Neural cell (in vitro differentiated cells): Measurements from ENCODE around the gene HYLS1. TPM values are rescaled to one million over a fixed set of nuclear protein-coding genes. Genes with fewer than 3 reads are reported as not detected.

Experiments
- H2AFZ ChIP-seq: fragments of 200-600, 300-800 bp; sonication (generic), shearing (Covaris generic); 2 replicates; pipeline ENCODE4 v1.6.0; 2014; ENCODE audit warnings: low read depth, mild to moderate bottlenecking, antibody characterized with exemption, low read length, moderate library complexity
- H3F3A ChIP-seq: fragments of 200-600 bp; shearing (Covaris generic); 2 replicates; pipeline ENCODE4 v1.6.1; 2016; ENCODE audit warnings: mild to moderate bottlenecking, moderate library complexity, mixed read lengths, antibody characterized with exemption, low read length; ENCODE audit not compliant: insufficient read depth, poor library complexity, severe bottlenecking
- H3K27ac ChIP-seq: fragments of 200-600, 300-800 bp; sonication (generic), shearing (Covaris generic); 2 replicates; pipeline ENCODE4 v1.5.1; 2014; ENCODE audit warnings: mild to moderate bottlenecking, low read length, moderate library complexity
- H3K27me3 ChIP-seq: fragments of 300-800, 200-600 bp; sonication (generic), shearing (Covaris generic); 2 replicates; pipeline ENCODE4 v1.6.0; 2014; ENCODE audit warnings: mild to moderate bottlenecking, low read depth, low read length, moderate library complexity; ENCODE audit not compliant: insufficient read depth
- H3K36me3 ChIP-seq: fragments of 300-800, 200-600 bp; sonication (generic), shearing (Covaris generic); 2 replicates; pipeline ENCODE4 v1.5.1; 2014; ENCODE audit warnings: mild to moderate bottlenecking, antibody characterized with exemption, low read length, moderate library complexity; ENCODE audit not compliant: insufficient read depth
- H3K4me2 ChIP-seq: fragments of 300-800, 200-600 bp; sonication (generic), shearing (Covaris generic); 2 replicates; pipeline ENCODE4 v1.6.0; 2014; ENCODE audit warnings: mild to moderate bottlenecking, low read length
- H3K4me3 ChIP-seq: fragments of 300-800, 200-600 bp; sonication (generic), shearing (Covaris generic); 2 replicates; pipeline ENCODE4 v1.5.1; 2014; ENCODE audit warnings: mild to moderate bottlenecking, low read length, moderate library complexity
- H3K79me2 ChIP-seq: fragments of 200-600 bp; shearing (Covaris generic); replicated peaks from 2 replicates; pipeline ENCODE4 v1.6.0; 2014; ENCODE audit warnings: mild to moderate bottlenecking, low read length, moderate library complexity; ENCODE audit not compliant: insufficient read depth
- H3K9ac ChIP-seq: fragments of 300-800, 200-600 bp; sonication (generic), shearing (Covaris generic); 2 replicates; pipeline ENCODE4 v1.6.1; 2016; ENCODE audit warnings: mild to moderate bottlenecking, low read length, mixed read lengths
- H3K9me2 ChIP-seq: fragments of 200-600 bp; shearing (Covaris generic); 2 replicates; pipeline ENCODE4 v1.6.1; 2016; ENCODE audit warnings: mild to moderate bottlenecking, low read length, mixed read lengths; ENCODE audit not compliant: insufficient read depth
- H3K9me3 ChIP-seq: fragments of 200-600, 300-800 bp; sonication (generic), shearing (Covaris generic); 2 replicates; pipeline ENCODE4 v1.6.1; 2016; ENCODE audit warnings: mild to moderate bottlenecking, mixed run types, low read length, moderate library complexity, mixed read lengths
- H4K20me1 ChIP-seq: fragments of 200-600 bp; shearing (Covaris generic); 2 replicates; pipeline ENCODE4 v1.6.1; 2016; ENCODE audit warnings: mild to moderate bottlenecking, mixed run types; ENCODE audit not compliant: insufficient read depth
- EP300 ChIP-seq: fragments of 450-650 bp; conservative IDR thresholded peaks from 2 replicates; pipeline ENCODE4 v1.6.1; 2014; ENCODE audit warnings: antibody characterized with exemption, mild to moderate bottlenecking, moderate library complexity; ENCODE audit not compliant: poor library complexity, severe bottlenecking
- EZH2 ChIP-seq: fragments of 200-600, 300-800 bp; shearing (Covaris generic), sonication (generic); IDR thresholded peaks from 2 replicates; pipeline ENCODE4 v1.6.1; 2014; ENCODE audit warnings: antibody characterized with exemption, low read length, borderline replicate concordance, mild to moderate bottlenecking; ENCODE audit not compliant: insufficient read depth, poor library complexity, severe bottlenecking
- MXI1 ChIP-seq: fragments of 450-650 bp; conservative IDR thresholded peaks from 2 replicates; pipeline ENCODE4 v1.6.1; 2014; ENCODE audit warnings: antibody characterized with exemption, mild to moderate bottlenecking; ENCODE audit not compliant: poor library complexity, severe bottlenecking
- POLR2AphosphoS5 ChIP-seq: IDR thresholded peaks from 2 replicates; pipeline ENCODE4 v1.6.1; 2012
- RAD21 ChIP-seq: fragments of 450-650 bp; conservative IDR thresholded peaks from 2 replicates; pipeline ENCODE4 v1.6.1; 2014; ENCODE audit warnings: antibody characterized with exemption, mild to moderate bottlenecking, moderate library complexity
- SMC3 ChIP-seq: fragments of 450-650 bp; conservative IDR thresholded peaks from 2 replicates; pipeline ENCODE4 v1.6.1; 2014; ENCODE audit warnings: antibody characterized with exemption, mild to moderate bottlenecking, moderate library complexity; ENCODE audit not compliant: poor library complexity
- TAF1 ChIP-seq: IDR thresholded peaks from 2 replicates; pipeline ENCODE4 v1.6.1; 2012; ENCODE audit warnings: low read depth
- polyA plus RNA-seq: library from polyadenylated mRNA; depleted of rRNA; stranded (reverse); fragments of >200 nt; gene quantifications from 2 replicates; pipeline ENCODE4 v1.2.3, GENCODE V29; 2014
- TF ChIP-seq, protein P1 (sequence below): fragments of 450-650 bp; IDR thresholded peaks from 2 replicates; pipeline ENCODE4 v1.5.1; 2014; ENCODE audit warnings: antibody characterized with exemption, mild to moderate bottlenecking, moderate library complexity; ENCODE audit not compliant: poor library complexity, severe bottlenecking
- TF ChIP-seq, protein P2 (sequence below): IDR thresholded peaks from 2 replicates; pipeline ENCODE4 v1.6.1; 2012; ENCODE audit warnings: borderline replicate concordance

The HYLS1 gene
- polyA plus RNA-seq, 1 donor from 2014 or later, result 6.0 TPM

DNA sequence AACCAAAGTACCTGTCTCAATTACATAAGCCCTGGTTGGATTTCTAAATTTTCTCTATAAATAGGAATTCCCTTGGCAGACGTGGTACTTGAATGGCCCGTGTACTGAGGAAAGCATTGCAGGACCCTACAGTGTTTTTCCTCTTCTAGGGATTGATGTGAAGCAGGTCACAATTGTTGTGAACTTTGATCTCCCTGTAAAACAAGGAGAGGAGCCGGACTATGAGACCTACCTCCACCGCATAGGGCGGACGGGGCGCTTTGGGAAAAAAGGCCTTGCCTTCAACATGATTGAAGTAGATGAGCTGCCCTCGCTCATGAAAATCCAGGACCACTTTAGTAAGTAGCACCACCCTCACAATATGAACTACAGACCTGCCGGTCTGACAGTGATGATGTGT is 33.6 kb downstream of the HYLS1 start:
- Histone ChIP-seq H3K27ac (no peak overlapping the region), H3K9me3 (no peaks in the 10 kb centered on the region)
- no peak for TF ChIP-seq SMC3
- TF ChIP-seq POLR2AphosphoS5, result no peak
- TF ChIP-seq, protein P1, sequence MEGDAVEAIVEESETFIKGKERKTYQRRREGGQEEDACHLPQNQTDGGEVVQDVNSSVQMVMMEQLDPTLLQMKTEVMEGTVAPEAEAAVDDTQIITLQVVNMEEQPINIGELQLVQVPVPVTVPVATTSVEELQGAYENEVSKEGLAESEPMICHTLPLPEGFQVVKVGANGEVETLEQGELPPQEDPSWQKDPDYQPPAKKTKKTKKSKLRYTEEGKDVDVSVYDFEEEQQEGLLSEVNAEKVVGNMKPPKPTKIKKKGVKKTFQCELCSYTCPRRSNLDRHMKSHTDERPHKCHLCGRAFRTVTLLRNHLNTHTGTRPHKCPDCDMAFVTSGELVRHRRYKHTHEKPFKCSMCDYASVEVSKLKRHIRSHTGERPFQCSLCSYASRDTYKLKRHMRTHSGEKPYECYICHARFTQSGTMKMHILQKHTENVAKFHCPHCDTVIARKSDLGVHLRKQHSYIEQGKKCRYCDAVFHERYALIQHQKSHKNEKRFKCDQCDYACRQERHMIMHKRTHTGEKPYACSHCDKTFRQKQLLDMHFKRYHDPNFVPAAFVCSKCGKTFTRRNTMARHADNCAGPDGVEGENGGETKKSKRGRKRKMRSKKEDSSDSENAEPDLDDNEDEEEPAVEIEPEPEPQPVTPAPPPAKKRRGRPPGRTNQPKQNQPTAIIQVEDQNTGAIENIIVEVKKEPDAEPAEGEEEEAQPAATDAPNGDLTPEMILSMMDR, result no peak
- no peak for TF ChIP-seq TAF1
- TF ChIP-seq RAD21, result no peak
- no peak for TF ChIP-seq EP300
- TF ChIP-seq MXI1, result no peak
- TF ChIP-seq, protein P2, sequence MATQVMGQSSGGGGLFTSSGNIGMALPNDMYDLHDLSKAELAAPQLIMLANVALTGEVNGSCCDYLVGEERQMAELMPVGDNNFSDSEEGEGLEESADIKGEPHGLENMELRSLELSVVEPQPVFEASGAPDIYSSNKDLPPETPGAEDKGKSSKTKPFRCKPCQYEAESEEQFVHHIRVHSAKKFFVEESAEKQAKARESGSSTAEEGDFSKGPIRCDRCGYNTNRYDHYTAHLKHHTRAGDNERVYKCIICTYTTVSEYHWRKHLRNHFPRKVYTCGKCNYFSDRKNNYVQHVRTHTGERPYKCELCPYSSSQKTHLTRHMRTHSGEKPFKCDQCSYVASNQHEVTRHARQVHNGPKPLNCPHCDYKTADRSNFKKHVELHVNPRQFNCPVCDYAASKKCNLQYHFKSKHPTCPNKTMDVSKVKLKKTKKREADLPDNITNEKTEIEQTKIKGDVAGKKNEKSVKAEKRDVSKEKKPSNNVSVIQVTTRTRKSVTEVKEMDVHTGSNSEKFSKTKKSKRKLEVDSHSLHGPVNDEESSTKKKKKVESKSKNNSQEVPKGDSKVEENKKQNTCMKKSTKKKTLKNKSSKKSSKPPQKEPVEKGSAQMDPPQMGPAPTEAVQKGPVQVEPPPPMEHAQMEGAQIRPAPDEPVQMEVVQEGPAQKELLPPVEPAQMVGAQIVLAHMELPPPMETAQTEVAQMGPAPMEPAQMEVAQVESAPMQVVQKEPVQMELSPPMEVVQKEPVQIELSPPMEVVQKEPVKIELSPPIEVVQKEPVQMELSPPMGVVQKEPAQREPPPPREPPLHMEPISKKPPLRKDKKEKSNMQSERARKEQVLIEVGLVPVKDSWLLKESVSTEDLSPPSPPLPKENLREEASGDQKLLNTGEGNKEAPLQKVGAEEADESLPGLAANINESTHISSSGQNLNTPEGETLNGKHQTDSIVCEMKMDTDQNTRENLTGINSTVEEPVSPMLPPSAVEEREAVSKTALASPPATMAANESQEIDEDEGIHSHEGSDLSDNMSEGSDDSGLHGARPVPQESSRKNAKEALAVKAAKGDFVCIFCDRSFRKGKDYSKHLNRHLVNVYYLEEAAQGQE, result no peak
- TF ChIP-seq EZH2, result no peak

DNA sequence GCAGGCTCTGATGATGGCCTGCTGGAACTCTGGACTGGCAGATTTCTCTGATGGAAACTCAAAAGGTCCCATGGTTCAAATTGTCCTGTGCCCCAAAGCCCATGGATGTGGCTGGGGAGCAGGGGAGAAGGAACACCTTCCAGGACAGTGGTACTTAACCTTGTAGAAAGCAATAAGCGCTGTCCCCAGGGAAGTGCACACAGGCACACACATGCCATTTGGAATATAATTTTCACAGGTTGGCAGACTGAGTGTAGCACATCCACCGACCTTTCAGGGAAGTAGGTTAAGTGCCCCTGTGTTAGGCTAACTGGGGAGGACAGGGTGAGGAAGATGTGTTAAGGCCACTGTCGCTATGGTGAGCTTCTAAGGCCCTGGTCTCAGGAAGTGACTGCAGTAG is 34.7 kb downstream of the HYLS1 start:
- Histone ChIP-seq H3K79me2 (no peaks in the 10 kb centered on the region), H3K9me2 (no peaks in the 10 kb centered on the region), H4K20me1 (no peaks in the 10 kb centered on the region), H3F3A (no peaks in the 10 kb centered on the region), H3K4me2 (no peak overlapping the region), H3K4me3 (no peak overlapping the region), H3K27me3 (no peaks in the 10 kb centered on the region), H2AFZ (no peak overlapping the region), H3K9ac (no peak overlapping the region), H3K36me3 (no peaks in the 10 kb centered on the region), H3K27ac (no peak overlapping the region), H3K9me3 (no peaks in the 10 kb centered on the region)
- TF ChIP-seq TAF1 (no peak), RAD21 (no peak), POLR2AphosphoS5 (no peak)

More for the DNA sequence above, 33.6 kb downstream of the HYLS1 start:
- no peaks in the 10 kb centered on the region for H3K36me3 ChIP-seq
- no peaks in the 10 kb centered on the region for H3K27me3 ChIP-seq
- H3K9me2 ChIP-seq, result no peaks in the 10 kb centered on the region
- no peaks in the 10 kb centered on the region for H3F3A ChIP-seq
- H3K9ac ChIP-seq, result no peak overlapping the region
- H2AFZ ChIP-seq, result no peak overlapping the region
- no peaks in the 10 kb centered on the region for H4K20me1 ChIP-seq
- H3K4me2 ChIP-seq, result no peak overlapping the region
- no peak overlapping the region for H3K4me3 ChIP-seq
- H3K79me2 ChIP-seq, result no peaks in the 10 kb centered on the region
